Measurements from ENCODE around the gene OGFOD2.

OGFOD2 gene

DNA sequence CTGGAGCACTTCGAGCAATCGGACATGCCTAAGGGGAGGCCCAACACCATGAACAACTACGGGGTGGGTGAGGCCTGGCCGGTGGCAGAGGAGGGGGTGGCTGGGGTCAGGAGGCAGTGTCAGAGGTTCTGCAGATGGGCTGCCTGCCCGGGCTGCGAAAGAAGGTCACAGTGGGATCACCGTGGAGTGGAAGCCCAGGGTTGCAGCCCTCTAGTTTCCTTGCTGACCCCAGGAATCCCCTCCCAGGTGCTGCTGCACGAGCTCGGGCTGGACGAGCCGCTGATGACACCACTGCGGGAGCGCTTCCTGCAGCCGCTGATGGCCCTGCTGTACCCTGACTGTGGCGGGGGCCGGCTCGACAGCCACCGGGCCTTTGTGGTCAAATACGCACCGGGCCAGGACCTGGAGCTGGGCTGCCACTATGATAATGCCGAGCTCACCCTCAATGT is 3.5 kb downstream of the OGFOD2 start:
- Histone ChIP-seq H3K27me3 (ENCODE audit: insufficient read depth, low read length) (no peaks in the 10 kb centered on the region), H3K36me3 (ENCODE audit: insufficient read depth, low read length) (no peaks in the 10 kb centered on the region), H3K27ac (ENCODE audit: low read depth, low read length) (no peak overlapping the region), H2AFZ (ENCODE audit: low read length, unreplicated experiment) (no peak overlapping the region), H3K4me3 (ENCODE audit: low read depth, low read length) (peak overlapping the region; percentile 96), H3K79me2 (ENCODE audit: control insufficient read depth, insufficient read depth, low read length, unreplicated experiment) (peaks cover 77% of the 10 kb centered on the region), H3K4me1 (ENCODE audit: control insufficient read depth, insufficient read depth, low read length, unreplicated experiment) (peaks cover 49% of the 10 kb centered on the region)

DNA sequence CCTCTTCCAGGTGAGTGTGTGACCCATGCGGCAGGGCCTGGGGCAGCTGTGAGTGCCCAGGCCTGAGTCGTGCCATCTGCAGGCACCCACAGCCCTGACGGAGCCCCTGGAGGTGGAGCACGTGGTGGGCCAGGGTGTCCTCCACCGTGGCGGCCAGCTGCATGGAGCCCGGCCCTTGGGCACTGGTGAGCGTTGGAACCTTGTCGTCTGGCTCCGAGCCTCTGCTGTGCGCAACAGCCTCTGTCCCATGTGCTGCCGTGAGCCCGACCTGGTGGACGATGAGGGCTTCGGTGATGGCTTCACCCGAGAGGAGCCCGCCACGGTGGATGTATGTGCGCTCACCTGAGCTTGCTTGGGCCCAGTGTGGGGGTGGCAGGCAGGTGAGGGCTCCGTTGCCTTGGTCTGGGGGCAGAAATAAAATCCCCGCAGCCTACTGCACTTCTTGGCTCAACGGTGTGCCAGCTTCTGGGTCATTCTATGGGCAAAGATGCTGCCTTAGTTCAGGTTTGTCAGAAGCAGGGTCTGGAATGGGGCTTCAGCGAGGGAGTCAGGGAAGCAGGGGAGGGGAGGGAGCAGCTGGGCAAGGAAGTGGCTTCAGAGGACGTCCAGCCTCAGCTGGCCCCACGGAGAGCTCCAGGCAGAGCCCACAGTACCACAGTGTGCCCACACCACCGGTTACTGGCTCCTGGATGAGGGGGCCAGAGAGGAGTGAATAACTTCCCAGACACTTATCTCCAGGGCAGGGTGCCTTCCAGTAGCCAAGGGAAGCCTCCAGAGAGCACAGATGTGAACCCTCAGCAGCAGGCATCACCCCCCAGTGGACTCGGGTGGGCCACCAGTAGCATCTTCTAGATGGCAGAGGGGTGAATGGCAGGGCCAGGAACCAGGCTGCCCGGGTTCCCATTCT is 4.2 kb downstream of the OGFOD2 start:
- peak overlapping the region; percentile 61 for H3K27ac ChIP-seq (ENCODE audit: low read depth, low read length)
- peak overlapping the region; percentile 96 for H3K4me3 ChIP-seq (ENCODE audit: low read depth, low read length)
- peaks cover 57% of the 10 kb centered on the region for H3K4me1 ChIP-seq (ENCODE audit: control insufficient read depth, insufficient read depth, low read length, unreplicated experiment)
- H2AFZ ChIP-seq (ENCODE audit: low read length, unreplicated experiment), result peak overlapping the region; percentile 53
- no peaks in the 10 kb centered on the region for H3K27me3 ChIP-seq (ENCODE audit: insufficient read depth, low read length)
- H3K79me2 ChIP-seq (ENCODE audit: control insufficient read depth, insufficient read depth, low read length, unreplicated experiment), result peaks cover 77% of the 10 kb centered on the region
- H3K36me3 ChIP-seq (ENCODE audit: insufficient read depth, low read length), result no peaks in the 10 kb centered on the region

DNA sequence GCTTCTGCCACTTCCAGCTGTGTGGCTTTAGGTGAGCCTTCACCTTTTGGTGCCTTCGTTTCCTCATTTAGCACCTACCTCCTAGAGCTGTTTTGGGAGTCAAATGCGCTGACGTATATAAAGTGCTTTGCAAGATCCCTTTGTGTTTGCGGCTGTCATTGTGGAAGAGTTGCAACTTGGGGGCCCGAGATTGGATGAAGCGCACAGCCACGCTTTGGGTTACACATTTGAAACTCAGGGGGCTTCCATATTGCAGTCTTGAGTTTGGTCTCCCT is 4.8 kb downstream of the OGFOD2 start:
- peaks cover 77% of the 10 kb centered on the region for H3K79me2 ChIP-seq (ENCODE audit: control insufficient read depth, insufficient read depth, low read length, unreplicated experiment)
- peak overlapping the region; percentile 61 for H3K27ac ChIP-seq (ENCODE audit: low read depth, low read length)
- peaks cover 62% of the 10 kb centered on the region for H3K4me1 ChIP-seq (ENCODE audit: control insufficient read depth, insufficient read depth, low read length, unreplicated experiment)
- peak overlapping the region; percentile 96 for H3K4me3 ChIP-seq (ENCODE audit: low read depth, low read length)
- peak overlapping the region; percentile 53 for H2AFZ ChIP-seq (ENCODE audit: low read length, unreplicated experiment)
- H3K36me3 ChIP-seq (ENCODE audit: insufficient read depth, low read length), result no peaks in the 10 kb centered on the region
- H3K27me3 ChIP-seq (ENCODE audit: insufficient read depth, low read length), result no peaks in the 10 kb centered on the region

DNA sequence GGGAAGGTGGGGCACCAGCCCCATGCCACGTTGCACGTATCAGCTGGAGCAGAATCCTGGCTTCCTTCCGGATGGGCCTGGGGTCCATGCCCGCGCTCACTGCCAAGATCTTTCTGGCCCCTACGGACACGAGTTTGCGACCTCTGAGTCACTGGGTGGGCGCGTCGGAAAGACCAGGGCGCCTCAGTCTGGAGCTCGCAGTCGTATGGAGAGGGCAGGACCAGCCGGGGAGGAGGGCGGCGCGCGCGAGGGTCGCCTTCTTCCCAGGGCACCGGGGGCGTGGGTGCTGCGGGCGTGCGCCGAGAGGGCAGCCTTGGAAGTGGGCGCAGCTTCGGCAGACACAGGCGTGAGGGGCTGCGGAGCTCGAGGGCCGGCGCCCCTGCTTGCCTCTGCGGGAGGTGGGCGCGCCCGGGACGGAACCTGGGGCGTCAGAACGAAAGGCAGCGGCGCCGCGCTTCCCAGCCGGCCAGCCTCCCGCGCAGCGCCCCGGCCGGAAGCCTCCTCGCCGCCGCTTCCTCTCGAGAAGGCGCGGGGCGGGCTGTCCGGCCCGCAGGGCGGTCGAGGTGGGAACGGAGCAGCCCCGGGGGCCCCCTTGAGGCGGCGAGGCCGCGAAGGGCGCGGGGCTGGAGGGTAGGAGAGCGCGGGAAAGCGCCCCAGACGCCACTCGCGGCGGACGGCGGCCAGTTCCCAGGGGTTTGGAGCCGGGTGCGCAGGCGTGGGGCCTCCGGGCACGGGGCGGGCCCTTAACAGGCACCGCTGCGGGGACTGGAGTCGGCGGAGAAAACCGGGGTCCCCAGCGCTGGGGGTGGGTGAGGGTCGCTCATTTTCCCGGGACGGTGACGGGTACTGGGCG is 5.4 kb downstream of the OGFOD2 start, which contains the start of gene ARL6IP4:
ARL6IP4 (plus strand) TSS at position 499 of the 853 bp plus-strand sequence. CDS start 459 bp downstream, outside the sequence.
- no peaks in the 10 kb centered on the region for H3K36me3 ChIP-seq (ENCODE audit: insufficient read depth, low read length)
- H2AFZ ChIP-seq (ENCODE audit: low read length, unreplicated experiment), result peak within 1 kb of the TSS; percentile 85
- H3K27ac ChIP-seq (ENCODE audit: low read depth, low read length), result peak within 1 kb of the TSS; percentile 61
- H3K27me3 ChIP-seq (ENCODE audit: insufficient read depth, low read length), result no peaks in the 10 kb centered on the region
- H3K4me1 ChIP-seq (ENCODE audit: control insufficient read depth, insufficient read depth, low read length, unreplicated experiment), result peaks cover 63% of the 10 kb centered on the region
- peaks cover 74% of the 10 kb centered on the region for H3K79me2 ChIP-seq (ENCODE audit: control insufficient read depth, insufficient read depth, low read length, unreplicated experiment)
- H3K4me3 ChIP-seq (ENCODE audit: low read depth, low read length), result peak within 1 kb of the TSS; percentile 96

DNA sequence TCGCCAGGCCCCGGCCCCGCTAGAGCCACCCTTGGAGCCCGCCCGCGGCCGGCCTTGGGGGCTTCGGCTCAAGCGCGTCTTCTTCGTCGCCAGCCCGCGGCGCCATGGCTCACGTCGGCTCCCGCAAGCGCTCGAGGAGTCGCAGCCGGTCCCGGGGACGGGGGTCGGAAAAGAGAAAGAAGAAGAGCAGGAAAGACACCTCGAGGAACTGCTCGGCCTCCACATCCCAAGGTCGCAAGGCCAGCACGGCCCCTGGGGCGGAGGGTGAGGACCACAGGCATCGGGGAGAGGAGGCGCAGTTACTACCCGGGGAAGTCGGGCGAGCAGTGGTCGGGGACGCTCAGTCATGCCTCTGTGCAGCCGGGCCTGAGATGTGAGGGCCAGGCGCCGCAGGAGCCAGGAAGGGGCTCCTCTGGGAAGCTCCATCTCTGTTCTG is 6.0 kb downstream of the OGFOD2 start:
- Histone ChIP-seq H3K4me1 (ENCODE audit: control insufficient read depth, insufficient read depth, low read length, unreplicated experiment) (peaks cover 61% of the 10 kb centered on the region), H3K36me3 (ENCODE audit: insufficient read depth, low read length) (no peaks in the 10 kb centered on the region), H3K27ac (ENCODE audit: low read depth, low read length) (peak overlapping the region; percentile 61), H2AFZ (ENCODE audit: low read length, unreplicated experiment) (peak overlapping the region; percentile 85), H3K4me3 (ENCODE audit: low read depth, low read length) (peak overlapping the region; percentile 96), H3K27me3 (ENCODE audit: insufficient read depth, low read length) (no peaks in the 10 kb centered on the region), H3K79me2 (ENCODE audit: control insufficient read depth, insufficient read depth, low read length, unreplicated experiment) (peaks cover 68% of the 10 kb centered on the region)

DNA sequence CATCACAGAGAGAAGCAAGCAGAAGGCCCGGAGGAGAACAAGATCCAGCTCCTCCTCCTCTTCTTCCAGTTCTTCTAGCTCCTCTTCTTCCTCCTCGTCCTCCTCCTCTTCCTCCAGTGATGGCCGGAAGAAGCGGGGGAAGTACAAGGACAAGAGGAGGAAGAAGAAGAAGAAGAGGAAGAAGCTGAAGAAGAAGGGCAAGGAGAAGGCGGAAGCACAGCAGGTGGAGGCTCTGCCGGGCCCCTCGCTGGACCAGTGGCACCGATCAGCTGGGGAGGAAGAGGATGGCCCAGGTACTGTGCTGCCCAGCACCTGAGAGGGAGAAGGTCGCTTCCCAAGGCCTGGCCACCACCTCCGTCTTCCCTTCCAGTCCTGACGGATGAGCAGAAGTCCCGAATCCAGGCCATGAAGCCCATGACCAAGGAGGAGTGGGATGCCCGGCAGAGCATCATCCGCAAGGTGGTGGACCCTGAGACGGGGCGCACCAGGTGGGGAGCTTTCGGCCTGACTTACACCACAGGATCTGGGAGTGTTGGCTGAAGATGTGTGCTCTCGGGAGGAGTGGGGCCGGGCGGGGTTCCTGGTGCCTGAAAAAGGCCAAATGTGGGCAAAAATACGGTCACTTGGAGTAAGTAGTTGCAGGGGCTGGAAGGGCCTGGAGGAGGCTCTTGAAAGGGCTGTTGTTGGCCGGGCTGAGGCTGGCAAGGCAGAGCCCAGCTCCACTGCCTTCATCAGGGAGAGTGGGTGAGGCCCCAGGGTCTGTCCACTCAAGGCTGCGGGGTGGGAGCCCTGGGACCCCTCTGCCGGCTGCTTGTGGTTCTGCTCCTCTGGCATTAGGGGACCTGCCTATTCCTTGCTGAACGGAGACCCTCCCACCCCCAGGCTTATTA is 6.8 kb downstream of the OGFOD2 start:
- Histone ChIP-seq H2AFZ (ENCODE audit: low read length, unreplicated experiment) (no peak overlapping the region), H3K27ac (ENCODE audit: low read depth, low read length) (0 out of 2 replicates have a peak overlapping the region, but pooled peaks have one; percentile 61), H3K4me1 (ENCODE audit: control insufficient read depth, insufficient read depth, low read length, unreplicated experiment) (peaks cover 54% of the 10 kb centered on the region), H3K79me2 (ENCODE audit: control insufficient read depth, insufficient read depth, low read length, unreplicated experiment) (peaks cover 60% of the 10 kb centered on the region), H3K4me3 (ENCODE audit: low read depth, low read length) (peak overlapping the region; percentile 96), H3K36me3 (ENCODE audit: insufficient read depth, low read length) (peaks cover 2% of the 10 kb centered on the region; the same call in 1 of the 2 replicates), H3K27me3 (ENCODE audit: insufficient read depth, low read length) (no peaks in the 10 kb centered on the region)

DNA sequence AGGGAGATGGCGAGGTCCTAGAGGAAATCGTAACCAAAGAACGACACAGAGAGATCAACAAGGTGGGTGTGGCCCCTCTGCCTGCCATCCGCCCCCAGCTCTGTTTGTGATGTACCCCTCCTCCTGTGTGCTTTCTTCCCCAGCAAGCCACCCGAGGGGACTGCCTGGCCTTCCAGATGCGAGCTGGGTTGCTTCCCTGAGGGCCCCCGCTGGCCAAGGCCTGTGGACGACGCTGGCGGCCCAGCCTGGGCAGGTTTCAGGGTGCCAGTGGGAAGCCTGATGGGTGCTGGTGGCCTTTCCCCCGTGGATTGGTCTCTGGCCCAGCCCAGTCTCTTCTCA is 7.4 kb downstream of the OGFOD2 start:
- Histone ChIP-seq H2AFZ (ENCODE audit: low read length, unreplicated experiment) (no peak overlapping the region), H3K4me1 (ENCODE audit: control insufficient read depth, insufficient read depth, low read length, unreplicated experiment) (peaks cover 50% of the 10 kb centered on the region), H3K27ac (ENCODE audit: low read depth, low read length) (no peak overlapping the region), H3K36me3 (ENCODE audit: insufficient read depth, low read length) (peaks cover 7% of the 10 kb centered on the region; the same call in 1 of the 2 replicates), H3K27me3 (ENCODE audit: insufficient read depth, low read length) (no peaks in the 10 kb centered on the region), H3K79me2 (ENCODE audit: control insufficient read depth, insufficient read depth, low read length, unreplicated experiment) (peaks cover 56% of the 10 kb centered on the region), H3K4me3 (ENCODE audit: low read depth, low read length) (peak overlapping the region; percentile 96)

DNA sequence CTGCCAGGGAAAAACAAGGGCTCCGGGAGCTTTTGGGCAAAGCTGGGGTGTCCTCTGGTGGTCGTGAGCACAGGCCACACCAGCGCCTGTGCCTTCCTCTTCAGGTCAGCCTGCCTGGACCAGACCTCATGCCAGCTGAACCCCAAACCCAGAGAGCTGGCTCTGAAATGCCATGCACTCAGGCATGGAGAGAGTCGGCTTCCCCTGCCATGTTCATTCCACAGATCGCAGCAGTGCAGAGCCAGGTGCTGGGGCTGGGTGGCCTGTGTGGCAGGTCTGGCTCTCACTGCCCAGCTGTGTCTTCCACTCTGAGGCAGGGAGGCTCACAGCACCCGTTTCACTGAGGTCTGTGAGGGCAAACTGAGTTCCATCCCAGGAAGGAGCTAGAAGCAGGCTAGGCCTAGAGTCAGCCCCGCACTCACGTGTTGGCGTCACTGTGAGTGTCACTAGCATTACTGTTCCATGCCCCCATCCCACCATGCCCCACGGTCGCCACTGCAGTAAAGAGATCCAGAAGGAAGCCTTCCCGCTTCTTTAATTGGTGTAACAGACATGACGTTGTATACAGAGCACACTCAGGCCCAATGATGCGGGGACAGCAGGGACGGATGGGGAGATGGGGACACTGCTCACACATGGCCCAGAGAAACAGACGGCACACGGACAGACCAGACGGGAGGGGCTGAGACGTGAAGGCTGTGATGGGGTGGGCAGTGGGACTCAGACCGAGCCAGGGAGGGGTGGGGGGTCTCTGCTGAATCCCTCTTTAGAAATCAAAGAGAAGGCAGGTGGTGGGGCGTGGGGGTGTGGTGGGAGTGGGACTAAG is 8.1 kb downstream of the OGFOD2 start:
- Histone ChIP-seq H3K4me3 (ENCODE audit: low read depth, low read length) (peak overlapping the region; percentile 96; the same call in 1 of the 2 replicates), H3K79me2 (ENCODE audit: control insufficient read depth, insufficient read depth, low read length, unreplicated experiment) (peaks cover 50% of the 10 kb centered on the region), H3K27me3 (ENCODE audit: insufficient read depth, low read length) (no peaks in the 10 kb centered on the region), H2AFZ (ENCODE audit: low read length, unreplicated experiment) (no peak overlapping the region), H3K4me1 (ENCODE audit: control insufficient read depth, insufficient read depth, low read length, unreplicated experiment) (peaks cover 50% of the 10 kb centered on the region), H3K36me3 (ENCODE audit: insufficient read depth, low read length) (peaks cover 7% of the 10 kb centered on the region; the same call in 1 of the 2 replicates), H3K27ac (ENCODE audit: low read depth, low read length) (no peak overlapping the region)

DNA sequence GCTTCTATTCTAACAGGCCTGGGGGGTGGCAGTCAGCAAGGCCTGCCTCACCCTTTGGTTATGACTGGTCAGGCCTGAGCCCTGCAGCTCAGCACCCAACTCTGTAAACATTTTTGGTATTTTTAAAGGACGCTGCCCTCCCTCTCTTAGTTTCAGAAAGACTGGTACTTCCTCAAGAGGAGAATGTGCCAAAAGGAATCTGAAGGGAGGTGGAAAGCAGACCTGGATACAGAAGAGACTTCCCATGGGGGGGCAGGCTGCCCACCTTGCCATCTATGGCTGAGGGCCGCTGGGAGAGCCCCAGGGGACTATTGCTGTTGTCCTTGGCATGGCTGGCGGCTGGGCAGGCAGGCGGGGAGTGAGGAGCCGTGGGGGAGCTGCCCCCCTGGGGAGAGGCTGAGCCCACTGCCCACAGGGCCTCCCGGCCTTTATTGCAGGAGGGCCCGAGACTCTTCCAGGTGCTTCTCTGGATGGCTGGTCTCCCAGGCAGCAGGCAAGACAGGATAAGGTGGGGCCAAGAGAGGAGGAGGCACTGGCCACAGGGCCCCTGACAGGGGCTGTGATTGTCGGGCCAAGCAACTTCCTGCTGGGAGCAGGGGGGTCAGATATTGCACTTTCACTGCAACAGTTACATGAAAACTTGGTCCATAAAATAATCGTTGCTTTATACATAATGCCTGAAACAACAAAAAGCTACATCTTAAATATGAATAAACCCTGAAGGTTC is 8.9 kb downstream of the OGFOD2 start:
- Histone ChIP-seq H3K27ac (ENCODE audit: low read depth, low read length) (no peak overlapping the region), H3K27me3 (ENCODE audit: insufficient read depth, low read length) (no peaks in the 10 kb centered on the region), H3K36me3 (ENCODE audit: insufficient read depth, low read length) (peaks cover 7% of the 10 kb centered on the region; the same call in 1 of the 2 replicates), H3K79me2 (ENCODE audit: control insufficient read depth, insufficient read depth, low read length, unreplicated experiment) (peaks cover 44% of the 10 kb centered on the region), H3K4me3 (ENCODE audit: low read depth, low read length) (no peak overlapping the region), H2AFZ (ENCODE audit: low read length, unreplicated experiment) (no peak overlapping the region), H3K4me1 (ENCODE audit: control insufficient read depth, insufficient read depth, low read length, unreplicated experiment) (peaks cover 45% of the 10 kb centered on the region)

All from ACC112 (cell line).